Measurements from ENCODE around the gene TESPA1.

DNA sequence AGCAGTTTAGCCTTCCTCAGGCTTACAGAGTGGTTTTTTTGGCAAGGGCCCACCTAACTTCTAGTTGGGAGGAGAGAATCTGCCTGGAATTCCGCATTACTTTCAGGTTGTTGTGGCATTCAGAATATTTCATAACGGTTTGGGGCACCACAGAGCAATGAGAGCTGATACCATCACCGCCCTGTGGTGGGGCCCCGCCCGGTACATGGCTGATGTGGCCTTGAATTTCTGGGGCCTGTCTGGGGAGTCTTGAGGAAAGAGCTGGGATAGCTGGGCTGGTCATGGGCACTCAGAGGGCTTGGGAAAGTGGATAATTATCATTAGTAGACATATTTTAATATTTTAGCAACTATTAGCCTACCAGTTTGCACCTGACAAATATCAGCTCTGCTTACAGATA, 4.2 kb downstream of the TESPA1 start:
- TF ChIP-seq, protein P1, sequence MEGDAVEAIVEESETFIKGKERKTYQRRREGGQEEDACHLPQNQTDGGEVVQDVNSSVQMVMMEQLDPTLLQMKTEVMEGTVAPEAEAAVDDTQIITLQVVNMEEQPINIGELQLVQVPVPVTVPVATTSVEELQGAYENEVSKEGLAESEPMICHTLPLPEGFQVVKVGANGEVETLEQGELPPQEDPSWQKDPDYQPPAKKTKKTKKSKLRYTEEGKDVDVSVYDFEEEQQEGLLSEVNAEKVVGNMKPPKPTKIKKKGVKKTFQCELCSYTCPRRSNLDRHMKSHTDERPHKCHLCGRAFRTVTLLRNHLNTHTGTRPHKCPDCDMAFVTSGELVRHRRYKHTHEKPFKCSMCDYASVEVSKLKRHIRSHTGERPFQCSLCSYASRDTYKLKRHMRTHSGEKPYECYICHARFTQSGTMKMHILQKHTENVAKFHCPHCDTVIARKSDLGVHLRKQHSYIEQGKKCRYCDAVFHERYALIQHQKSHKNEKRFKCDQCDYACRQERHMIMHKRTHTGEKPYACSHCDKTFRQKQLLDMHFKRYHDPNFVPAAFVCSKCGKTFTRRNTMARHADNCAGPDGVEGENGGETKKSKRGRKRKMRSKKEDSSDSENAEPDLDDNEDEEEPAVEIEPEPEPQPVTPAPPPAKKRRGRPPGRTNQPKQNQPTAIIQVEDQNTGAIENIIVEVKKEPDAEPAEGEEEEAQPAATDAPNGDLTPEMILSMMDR (IDR thresholded peaks at IDR 0.05): no peak
- TF ChIP-seq POLR2AphosphoS5 (IDR thresholded peaks at IDR 0.05) (no peak), POLR2A (IDR thresholded peaks at IDR 0.05) (no peak)

Measured in suprapubic skin (tissue), 4 donors.